GM18907 (cell line): ENCODE results near the gene PRM2.

Experiments
- ATAC-seq: cut with Tn5 transposase; IDR thresholded peaks from one replicate; pipeline ENCODE4 v1.9.1; 2021; ENCODE audit warnings: mild to moderate bottlenecking, moderate library complexity; ENCODE audit not compliant: unreplicated experiment

The PRM2 gene

DNA sequence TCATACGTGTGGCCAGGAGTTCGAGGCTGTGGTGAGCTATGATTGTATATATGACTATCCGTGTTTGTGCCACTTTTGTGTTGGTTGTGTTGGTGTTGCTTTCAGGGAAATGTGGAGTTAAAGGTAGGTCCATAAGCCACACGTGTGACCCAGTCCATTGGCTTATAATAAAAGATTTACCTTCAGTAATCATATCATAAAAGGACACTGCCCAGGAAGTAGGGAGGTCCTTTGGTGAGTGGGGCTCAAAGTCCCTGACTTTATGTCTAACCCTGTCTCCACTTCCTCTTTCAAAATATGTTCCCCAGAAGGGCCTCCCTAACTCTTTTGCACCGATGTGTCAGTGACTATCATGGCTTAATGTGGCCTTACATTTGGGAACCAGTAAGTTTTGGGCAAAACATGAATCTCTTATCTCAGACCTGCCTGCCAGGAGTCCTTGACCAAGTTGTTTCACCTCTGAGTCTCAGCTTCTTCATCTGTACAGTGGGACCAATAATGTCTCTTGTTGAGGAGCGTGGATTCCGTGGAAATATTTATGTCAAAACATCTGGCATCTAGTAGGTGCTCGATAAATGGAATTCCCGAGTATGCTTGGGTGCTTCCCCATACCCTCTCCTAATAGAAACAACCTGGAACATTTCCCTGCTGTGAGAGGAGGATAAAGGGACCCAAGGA is 12.0 kb downstream of the PRM2 start:
- no peak for ATAC-seq

DNA sequence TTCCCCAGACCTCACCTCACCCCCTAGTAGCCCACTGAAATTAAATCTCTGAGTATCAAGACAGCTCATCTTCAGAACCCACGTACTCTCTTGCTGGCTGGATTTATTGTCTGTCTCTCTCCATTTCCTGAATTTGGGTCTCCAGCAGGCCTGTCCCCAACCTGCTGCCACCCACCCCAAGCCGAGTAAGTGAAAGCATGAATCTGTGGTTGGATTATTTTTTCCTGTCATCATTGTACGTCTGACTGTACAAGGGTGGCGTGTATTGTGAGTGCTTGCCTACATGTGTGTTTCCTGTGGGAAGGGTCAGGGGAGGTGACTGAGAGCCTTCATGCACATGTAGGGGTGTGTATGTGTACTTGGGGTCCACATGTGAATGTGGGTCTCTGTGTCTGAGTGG is 12.5 kb downstream of the PRM2 start:
- no peak for ATAC-seq

DNA sequence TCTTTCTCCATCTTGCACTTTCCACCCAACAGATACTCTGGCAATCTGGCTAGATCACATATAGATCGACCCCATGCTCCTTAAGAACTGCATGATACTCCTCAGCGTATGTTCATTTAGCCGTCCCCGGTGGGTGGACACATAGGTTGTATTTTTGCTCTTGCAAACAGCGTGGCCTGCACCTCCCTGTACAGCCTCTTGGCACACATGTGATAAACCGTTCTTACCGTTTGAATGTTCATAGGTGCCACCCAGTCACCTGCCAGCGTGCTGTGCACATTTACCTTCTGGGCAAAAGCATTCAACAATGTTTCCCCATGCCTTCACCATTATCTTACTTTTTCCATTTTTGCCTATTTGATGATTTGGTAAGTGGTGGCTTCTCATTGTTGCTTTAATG is 13.4 kb downstream of the PRM2 start:
- ATAC-seq = no peak

DNA sequence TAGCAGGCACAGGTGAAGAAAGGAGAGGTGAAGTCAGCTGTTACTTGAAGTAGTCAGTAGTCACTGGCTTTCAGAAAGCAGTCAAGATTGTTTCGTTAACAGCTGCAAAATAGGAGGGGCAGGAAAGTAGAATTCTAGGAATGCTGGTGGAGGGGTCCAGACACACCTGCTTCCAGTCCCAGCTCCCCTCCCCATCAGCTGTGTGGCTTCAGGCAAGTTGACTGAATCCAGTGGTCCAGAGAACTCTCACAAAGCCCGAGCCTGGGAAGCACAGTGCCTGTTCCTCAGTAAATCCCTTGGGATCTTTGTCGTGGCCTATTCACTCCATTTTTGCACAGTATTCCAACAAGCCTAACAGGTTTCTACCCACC is 15.7 kb downstream of the PRM2 start:
- no peak for ATAC-seq

DNA sequence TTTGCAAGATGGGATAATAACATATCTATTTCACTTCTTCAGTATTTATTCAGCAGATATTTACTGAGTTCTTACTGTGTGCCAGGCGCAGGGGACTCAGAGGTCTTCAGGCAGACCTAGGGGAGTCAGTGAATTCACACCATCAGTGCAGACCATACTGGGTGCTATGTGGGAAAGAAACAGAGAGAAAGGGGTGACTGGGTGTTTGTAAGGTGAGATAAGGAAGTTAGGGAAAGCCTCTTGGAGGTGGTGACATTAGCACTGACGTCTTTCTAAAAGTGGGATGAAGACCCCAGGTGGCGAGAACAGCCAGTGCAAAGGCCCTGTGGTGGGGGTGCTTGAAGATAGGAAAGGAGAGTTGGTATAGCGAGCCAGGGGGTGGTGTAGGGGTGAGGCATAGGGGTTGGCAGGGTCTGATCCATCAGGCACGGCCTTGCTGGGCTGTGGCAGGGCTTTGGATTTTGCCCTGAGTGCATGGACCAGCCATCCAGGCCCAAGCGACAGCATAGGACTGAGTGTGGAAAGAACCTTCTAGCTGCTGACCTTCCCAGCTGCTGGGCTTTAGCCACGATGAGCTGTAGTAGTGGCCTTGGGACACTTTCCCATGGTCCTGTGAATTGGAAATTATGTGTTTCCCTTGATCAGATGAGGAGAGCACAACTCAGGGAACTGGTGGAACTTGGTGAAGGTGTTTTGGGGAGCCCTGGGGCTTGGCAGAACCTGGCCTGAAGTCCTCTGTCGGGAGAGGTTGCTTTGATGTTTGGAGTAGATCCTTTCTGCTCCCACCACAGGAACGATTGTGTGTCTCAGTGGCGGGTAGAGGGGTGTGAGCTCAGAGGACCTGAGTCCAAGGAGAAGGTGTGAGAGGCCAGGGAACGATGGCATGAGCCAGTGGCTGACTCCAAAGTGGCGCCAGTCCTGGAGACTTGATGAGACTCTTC is 16.4 kb downstream of the PRM2 start:
- no peak for ATAC-seq

DNA sequence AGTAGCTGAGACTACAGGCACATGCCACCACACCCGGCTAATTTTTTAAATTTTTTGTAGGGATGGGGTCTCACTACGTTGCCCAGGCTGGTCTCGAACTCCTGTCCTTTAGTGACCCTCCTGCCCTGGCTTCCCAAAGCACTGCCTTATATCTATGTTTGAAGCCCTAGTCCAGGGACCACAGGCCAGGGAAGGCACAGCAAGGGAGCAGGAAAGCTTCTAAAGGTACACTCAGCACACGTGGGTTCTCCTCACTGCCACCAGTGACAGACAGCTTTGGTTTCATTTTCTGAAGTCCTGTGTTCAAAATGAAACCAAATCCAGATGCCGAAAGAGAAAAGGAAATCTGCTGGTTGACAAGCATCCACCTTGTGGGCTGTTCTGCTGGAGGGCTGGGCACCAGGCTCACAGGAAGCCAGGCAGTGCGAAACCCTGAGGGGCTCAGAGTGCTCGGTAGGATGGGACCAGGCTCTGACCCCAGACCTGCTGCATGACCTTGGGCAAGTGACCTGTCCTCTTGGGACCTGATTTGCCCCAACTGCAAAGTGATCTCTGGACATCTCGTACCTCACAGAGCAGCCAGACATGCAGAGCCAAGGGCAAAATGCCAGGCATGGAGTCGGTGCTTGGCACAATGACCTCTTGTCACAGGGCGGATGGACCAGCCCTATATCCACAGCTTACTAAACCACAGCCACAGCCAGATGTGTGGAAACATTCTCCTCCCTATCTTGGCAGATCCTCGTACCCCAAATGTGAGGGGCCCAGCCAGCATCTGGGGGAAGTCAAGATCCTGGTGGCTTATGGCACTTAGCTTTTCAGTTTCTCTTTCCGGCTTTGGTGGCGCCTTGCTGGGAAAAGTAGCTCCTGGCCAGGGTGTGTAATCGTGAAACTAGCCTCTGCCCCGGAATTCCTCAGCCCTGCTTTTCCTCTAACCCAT is 17.5 kb downstream of the PRM2 start:
- ATAC-seq = no peak

DNA sequence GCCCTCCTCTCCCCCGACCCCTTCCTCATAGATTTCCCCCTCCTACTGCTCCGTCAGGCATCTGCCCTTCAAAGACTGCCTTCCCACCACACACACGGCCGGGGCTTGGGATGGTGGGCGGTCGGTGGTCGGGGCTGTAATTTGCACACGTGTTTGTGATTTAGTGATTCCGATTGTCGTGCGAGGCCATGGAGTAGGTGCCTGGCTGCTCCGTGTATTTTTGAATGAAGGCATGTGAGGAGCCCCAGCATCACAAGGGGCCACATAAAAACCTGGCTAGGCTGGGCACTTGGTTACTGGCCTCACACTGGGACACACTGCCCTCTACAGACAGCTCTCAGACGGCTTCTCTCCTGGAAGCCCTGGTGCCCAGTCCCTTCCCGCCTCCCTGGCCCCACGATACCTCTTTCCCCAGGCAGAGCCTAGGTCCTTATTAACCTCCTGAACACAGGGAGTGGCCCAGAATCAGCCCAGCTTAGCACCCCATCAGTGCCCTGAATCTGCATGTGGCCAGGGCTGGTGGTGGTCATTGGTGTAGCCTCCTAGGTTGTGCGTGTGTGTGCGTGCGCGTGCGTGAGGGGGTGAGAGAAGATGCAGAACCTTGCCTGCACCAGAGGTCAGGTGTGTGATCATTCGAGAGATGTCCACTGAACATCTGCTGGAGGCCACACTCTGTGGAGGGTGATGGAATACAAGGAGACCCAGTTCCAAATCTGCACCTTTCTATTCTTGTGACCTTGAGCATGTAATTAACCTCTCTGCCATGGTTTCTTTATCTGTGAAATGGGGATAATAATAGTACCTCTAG is 18.9 kb downstream of the PRM2 start:
- ATAC-seq = no peak

DNA sequence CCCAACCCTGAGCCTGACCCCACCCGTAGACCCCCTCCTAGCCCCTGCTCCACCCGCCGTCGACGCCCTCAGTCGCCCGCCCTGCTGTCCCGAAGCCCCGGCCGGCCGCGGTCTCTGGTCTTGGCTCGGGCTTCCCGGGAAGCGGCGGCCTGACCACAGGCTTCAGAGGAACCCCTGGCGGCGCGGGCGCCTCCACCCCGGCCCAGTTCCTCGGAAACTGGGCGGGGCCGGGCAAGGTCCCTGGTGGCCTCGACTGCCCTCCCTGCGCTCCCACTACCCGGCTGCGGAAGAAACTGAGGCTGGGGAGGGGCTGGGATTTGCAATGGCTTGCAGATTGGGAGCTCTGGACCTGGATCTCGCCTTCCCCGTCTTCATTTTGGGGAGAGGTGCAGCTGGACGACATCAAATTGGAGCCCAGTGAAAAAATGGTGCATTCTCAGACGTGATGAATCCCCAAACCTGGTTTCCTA is 19.6 kb downstream of the PRM2 start:
- no peak for ATAC-seq

DNA sequence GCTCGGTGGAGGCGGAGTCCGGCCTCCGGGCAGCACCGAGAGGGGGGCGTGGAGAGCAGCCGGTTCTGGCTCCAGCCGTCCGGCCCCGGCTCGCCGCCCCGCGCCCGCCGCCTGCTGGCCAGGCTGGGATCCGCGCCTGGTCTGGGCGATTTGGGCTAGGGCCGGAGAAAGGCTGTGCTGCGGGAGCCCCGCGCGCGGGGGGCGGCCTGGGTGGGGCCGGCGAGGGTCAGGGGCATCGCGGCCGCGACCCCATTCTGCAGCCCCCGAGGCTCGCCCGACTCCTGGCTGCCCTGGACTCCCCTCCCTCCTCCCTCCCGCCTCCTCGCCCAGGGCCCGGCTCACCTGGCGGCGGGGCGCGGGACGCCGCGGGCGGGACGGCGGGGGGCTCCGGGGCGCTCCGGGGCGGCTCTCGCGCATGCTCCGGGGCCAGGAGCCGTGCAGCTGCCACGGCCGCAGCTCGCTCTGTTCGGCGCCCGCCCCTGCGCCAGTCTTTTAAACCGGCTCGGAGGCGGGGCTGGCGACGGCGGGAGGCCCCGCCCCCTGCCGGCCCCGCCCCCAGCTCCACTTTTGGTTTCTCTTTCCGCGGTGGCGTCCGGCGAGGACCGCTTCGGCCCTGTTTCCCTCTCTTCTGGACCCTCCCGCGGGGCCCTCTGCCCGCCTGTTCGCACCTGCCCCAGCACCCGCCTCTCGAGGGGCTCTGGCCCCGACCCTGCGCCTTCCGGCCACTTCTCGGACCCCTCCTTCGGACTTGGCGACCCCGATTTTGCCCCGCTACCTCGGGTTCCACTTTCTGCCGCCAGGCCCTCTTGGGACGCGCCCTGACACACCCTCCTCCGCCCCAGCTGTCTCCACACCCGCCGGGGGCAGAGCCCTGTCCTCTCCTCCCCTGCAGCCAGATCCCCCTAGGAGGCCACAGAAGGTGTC is 20.3 kb downstream of the PRM2 start, which contains the start of gene SOCS1:
Gene SOCS1 (minus strand): TSS at position 468 of the 924 bp plus-strand sequence. CDS start 726 bp downstream, outside the sequence.
- ATAC-seq = peak; percentile 59

DNA sequence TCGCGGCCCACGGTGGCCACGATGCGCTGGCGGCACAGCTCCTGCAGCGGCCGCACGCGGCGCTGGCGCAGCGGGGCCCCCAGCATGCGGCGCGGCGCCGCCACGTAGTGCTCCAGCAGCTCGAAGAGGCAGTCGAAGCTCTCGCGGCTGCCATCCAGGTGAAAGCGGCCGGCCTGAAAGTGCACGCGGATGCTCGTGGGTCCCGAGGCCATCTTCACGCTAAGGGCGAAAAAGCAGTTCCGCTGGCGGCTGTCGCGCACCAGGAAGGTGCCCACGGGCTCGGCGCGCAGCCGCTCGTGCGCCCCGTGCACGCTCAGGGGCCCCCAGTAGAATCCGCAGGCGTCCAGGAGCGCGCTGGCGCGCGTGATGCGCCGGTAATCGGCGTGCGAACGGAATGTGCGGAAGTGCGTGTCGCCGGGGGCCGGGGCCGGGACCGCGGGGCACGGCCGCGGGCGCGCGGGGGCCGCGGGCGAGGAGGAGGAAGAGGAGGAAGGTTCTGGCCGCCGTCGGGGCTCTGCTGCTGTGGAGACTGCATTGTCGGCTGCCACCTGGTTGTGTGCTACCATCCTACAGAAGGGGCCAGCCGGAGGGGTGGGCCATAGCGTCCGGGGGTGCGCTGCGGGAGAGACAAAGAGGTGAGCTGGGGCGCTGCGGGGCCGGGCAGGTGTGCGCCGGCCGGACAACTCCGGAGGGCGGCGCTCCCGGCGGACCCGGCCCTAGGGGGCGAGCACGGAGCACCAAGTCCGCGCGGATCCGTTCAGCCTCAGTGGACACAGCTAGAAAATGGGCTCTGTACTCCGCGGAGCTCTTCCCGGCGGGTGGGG is 21.2 kb downstream of the PRM2 start:
- ATAC-seq = peak; percentile 3

DNA sequence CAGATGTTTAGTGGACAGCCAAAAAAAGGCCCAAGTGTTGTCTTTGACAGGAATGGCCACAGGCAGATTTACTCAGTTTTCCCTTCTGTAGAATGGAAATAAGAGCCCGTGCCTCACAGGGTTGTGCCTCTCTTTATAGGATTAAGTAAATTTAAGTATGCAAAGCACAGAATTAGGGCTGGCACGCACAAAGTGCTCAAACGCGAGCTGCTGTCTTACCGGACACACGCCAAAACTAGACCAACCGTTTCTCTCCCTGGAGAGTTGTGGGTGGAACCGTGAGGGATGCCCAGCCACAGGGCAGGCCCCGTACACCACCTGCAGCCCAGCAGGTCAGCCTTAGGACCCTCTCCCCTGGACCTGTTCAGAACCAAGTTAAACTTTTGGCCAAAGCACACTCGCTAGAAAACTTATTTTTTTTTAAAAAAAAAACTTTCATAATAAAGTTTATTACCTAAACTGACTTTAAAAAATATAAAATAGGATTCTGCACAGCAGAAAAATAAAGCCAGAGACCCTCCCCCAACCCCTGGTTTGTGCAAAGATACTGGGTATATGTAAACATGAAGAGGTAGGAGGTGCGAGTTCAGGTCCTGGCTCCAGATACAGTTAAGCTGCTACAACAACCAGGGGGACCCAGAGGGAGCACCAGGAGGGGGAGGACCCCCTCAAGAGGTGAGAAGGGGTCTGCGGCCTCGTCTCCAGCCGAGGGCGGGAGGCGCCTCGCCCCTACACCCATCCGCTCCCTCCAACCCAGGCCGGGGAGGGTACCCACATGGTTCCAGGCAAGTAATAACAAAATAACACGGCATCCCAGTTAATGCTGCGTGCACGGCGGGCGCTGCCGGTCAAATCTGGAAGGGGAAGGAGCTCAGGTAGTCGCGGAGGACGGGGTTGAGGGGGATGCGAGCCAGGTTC is 22.0 kb downstream of the PRM2 start:
- no peak for ATAC-seq

DNA sequence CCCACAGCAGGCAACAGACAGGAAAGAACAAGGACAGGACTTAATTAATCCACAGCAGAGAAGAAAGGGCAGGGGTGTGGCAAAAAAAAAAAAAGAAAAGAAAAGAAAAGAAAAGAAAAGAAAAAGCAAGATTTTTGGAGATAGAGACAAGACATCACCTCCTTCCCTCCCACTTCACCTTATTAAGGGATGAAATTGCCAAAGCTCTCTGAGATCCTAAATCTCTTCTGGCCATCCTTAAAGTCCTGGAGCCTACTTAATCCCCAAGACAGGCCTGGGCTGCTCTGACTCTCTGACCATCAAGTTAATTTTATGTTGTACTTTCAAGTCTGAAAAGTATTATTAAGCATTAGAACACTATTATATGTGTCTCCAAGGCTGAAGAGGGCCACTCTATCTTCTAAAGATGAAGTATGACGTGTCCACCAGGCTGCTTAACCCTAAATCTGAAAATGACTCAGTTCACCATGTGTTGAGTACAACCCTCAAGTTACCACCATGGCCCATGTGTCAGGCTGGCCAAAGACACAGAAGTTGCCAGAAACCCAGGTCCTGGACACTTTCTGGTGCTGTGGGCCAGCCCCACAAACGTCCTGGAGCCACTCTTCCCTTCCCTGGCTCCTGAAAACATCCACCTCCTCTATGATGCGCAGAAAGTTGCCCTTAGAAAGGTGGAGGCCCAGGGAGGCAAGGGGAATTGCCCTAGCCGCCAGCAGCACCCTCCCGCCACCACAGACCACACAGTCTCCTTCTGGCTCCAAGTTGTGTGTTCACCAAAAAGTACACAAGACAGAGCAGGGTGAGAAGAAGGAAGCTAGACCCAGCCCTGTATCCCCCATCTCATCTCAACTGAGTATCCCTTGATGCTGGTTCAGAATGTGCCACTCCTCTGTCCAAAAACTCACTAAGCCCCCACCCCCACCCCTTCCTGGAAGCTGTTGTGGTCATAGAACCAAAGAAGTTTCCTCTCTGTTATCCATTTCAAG is 23.0 kb downstream of the PRM2 start:
- ATAC-seq = no peak

DNA sequence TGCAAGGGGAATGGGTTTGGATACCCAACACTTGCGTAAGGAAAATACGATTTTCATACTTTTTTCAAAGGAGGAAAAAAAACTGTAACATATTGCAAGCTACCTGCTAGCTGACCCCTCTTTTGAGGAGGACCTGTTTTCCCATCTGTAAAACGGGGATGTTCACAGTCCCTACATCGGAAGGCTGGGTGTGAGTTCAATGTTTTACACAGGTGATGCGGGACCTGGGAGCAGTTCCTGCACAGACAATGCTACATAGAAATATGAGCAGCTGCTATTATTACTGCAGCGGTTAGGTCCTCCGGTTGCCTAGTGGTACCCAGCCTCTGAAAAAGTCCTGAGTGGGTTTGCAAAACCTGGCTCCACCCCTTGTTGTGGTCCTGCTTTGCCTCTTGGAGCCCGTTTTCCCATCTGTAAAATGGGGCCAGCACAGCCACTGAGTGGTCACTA is 23.8 kb downstream of the PRM2 start:
- ATAC-seq = no peak

DNA sequence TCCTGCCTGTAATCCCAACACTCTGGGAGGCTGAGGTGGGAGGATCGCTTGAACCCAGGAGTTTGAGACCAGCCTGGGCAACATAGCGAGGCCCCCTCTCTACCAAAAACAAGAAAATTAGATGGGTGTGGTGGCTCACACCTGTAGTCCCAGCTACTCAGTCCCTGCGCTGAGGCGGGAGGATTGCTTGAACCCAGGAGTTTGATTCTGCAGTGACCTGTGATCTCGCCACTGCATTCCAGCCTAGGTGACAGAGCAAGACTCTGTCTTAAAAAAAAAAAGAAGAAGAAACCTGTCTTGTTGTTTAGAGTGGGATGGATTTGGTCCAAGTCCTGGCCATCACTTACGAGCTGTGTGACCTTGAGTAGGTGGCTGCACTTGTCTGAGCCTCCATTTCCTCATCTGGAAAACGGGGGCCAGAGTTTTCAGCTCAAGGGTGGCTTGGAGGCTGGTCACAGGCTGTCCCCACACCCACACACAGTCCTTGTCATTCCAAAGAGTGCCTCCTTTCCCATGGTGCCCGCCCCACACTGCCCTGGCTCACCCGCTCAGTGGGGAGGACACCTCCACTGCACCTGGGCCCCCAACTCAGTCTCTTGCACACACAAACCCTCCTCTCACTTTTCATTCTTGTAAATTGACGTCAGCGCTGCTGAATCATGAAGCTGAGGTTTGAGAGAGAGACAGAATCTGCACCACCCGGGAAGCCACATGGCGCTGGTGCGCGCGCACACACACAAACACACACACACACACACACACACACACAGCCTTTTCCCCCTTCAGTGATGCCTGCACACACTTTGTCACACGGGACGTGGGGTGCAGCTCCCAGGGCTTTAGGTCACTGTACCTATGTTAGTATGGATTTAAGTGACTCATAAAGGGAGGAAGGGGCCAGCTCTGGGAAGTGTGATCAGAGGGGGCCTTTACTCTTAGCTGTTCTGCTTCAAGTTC is 24.5 kb downstream of the PRM2 start:
- ATAC-seq = no peak
